WTC11 (cell line): ENCODE results near the gene METRNL. TPM values are rescaled to one million over a fixed set of nuclear protein-coding genes. Genes with fewer than 3 reads are reported as not detected.

ENCODE experiments used
- ATAC-seq: fragments of 200-7000 bp; cut with Tn5 transposase; 2 replicates; pipeline ENCODE4 v1.10.0; 2021; ENCODE audit warnings: mild to moderate bottlenecking, moderate library complexity
- CTCF ChIA-PET: fragments of 300-600 bp; sonication (Branson Sonifier 250); formaldehyde crosslinking; loops from one replicate; lab custom pipeline; 2021; ENCODE audit warnings: antibody characterized with exemption; lab: Charles Lee
- POLR2A ChIA-PET: fragments of 350-600 bp; sonication (Branson Sonifier 250); formaldehyde crosslinking; loops from one replicate; lab custom pipeline; 2021; ENCODE audit warnings: antibody characterized with exemption; lab: Charles Lee
- DNase-seq: peaks from one replicate; pipeline ENCODE4 v3.0.0; 2021; ENCODE audit warnings: low spot score
- H3K27ac Mint-ChIP-seq: 2 replicates; pipeline ENCODE4 v1.8.0; 2021; ENCODE audit warnings: mixed read lengths
- H3K27me3 Mint-ChIP-seq: 2 replicates; pipeline ENCODE4 v1.8.0; 2021; ENCODE audit warnings: low read depth, mild to moderate bottlenecking, moderate library complexity, mixed read lengths
- H3K36me3 Mint-ChIP-seq: 2 replicates; pipeline ENCODE4 v1.8.0; 2021; ENCODE audit warnings: mixed read lengths
- H3K4me1 Mint-ChIP-seq: 2 replicates; pipeline ENCODE4 v1.8.0; 2022; ENCODE audit warnings: mixed read lengths
- H3K4me3 Mint-ChIP-seq: 2 replicates; pipeline ENCODE4 v1.8.0; 2021; ENCODE audit warnings: mild to moderate bottlenecking, moderate library complexity, mixed read lengths
- H3K9me3 Mint-ChIP-seq: 2 replicates; pipeline ENCODE4 v1.8.0; 2021; ENCODE audit warnings: mixed read lengths
- AFF4 ChIP-seq: sonication (generic); formaldehyde crosslinking; IDR thresholded peaks from 2 replicates; pipeline ENCODE4 v1.8.1; 2023; ENCODE audit warnings: mild to moderate bottlenecking, missing genetic modification reagents, borderline replicate concordance
- AR ChIP-seq: fragments of 250-450 bp; sonication (Bioruptor Pico); IDR thresholded peaks from 2 replicates; pipeline ENCODE4 v1.9.0; 2021; ENCODE audit warnings: mild to moderate bottlenecking
- ATF2 ChIP-seq: sonication (generic); formaldehyde crosslinking; IDR thresholded peaks from 2 replicates; pipeline ENCODE4 v1.8.1; 2022; ENCODE audit warnings: low read depth, missing genetic modification reagents, borderline replicate concordance
- ERG ChIP-seq: fragments of 250-450 bp; sonication (Bioruptor Pico); IDR thresholded peaks from 2 replicates; pipeline ENCODE4 v1.8.0; 2021; ENCODE audit warnings: mild to moderate bottlenecking
- FOXJ3 ChIP-seq: sonication (generic); formaldehyde crosslinking; IDR thresholded peaks from 2 replicates; pipeline ENCODE4 v1.9.0; 2021; ENCODE audit warnings: missing genetic modification reagents, mild to moderate bottlenecking, borderline replicate concordance
- FOXP1 ChIP-seq: sonication (generic); formaldehyde crosslinking; IDR thresholded peaks from 2 replicates; pipeline ENCODE4 v1.8.0; 2022; ENCODE audit warnings: missing genetic modification reagents, mild to moderate bottlenecking, moderate library complexity, borderline replicate concordance
- FOXP4 ChIP-seq: sonication (generic); formaldehyde crosslinking; IDR thresholded peaks from 2 replicates; pipeline ENCODE4 v1.8.0; 2022; ENCODE audit warnings: mild to moderate bottlenecking, missing genetic modification reagents
- GABPB1 ChIP-seq: sonication (generic); formaldehyde crosslinking; IDR thresholded peaks from 2 replicates; pipeline ENCODE4 v1.8.1; 2023; ENCODE audit warnings: mild to moderate bottlenecking, missing genetic modification reagents
- HMGA2 ChIP-seq: fragments of 250-450 bp; sonication (Bioruptor Pico); IDR thresholded peaks from 2 replicates; pipeline ENCODE4 v1.4.0; 2021; ENCODE audit warnings: mild to moderate bottlenecking, moderate library complexity
- HMGXB4 ChIP-seq: sonication (generic); formaldehyde crosslinking; IDR thresholded peaks from 2 replicates; pipeline ENCODE4 v1.8.1; 2023; ENCODE audit warnings: mild to moderate bottlenecking, moderate library complexity, missing genetic modification reagents
- KAT7 ChIP-seq: sonication (generic); formaldehyde crosslinking; IDR thresholded peaks from 2 replicates; pipeline ENCODE4 v1.8.1; 2023; ENCODE audit warnings: missing genetic modification reagents, mild to moderate bottlenecking, borderline replicate concordance
- NFATC4 ChIP-seq: fragments of 250-450 bp; sonication (Bioruptor Pico); IDR thresholded peaks from 2 replicates; pipeline ENCODE4 v1.9.0; 2021; ENCODE audit warnings: mild to moderate bottlenecking
- OVOL2 ChIP-seq: fragments of 250-450 bp; sonication (Bioruptor Pico); IDR thresholded peaks from 2 replicates; pipeline ENCODE4 v1.9.0; 2021; ENCODE audit warnings: mild to moderate bottlenecking, borderline replicate concordance
- PRRX2 ChIP-seq: fragments of 250-450 bp; sonication (Bioruptor Pico); IDR thresholded peaks from 2 replicates; pipeline ENCODE4 v1.8.0; 2021; ENCODE audit warnings: mild to moderate bottlenecking
- RORB ChIP-seq: fragments of 250-450 bp; sonication (Bioruptor Pico); IDR thresholded peaks from 2 replicates; pipeline ENCODE4 v1.9.0; 2021; ENCODE audit warnings: mild to moderate bottlenecking
- TCF7 ChIP-seq: sonication (generic); formaldehyde crosslinking; IDR thresholded peaks from 2 replicates; pipeline ENCODE4 v1.8.0; 2022; ENCODE audit warnings: mild to moderate bottlenecking, low read depth, missing genetic modification reagents, moderate library complexity
- TEAD1 ChIP-seq: sonication (generic); formaldehyde crosslinking; IDR thresholded peaks from 2 replicates; pipeline ENCODE4 v1.8.0; 2022; ENCODE audit warnings: mild to moderate bottlenecking, missing genetic modification reagents
- USF1 ChIP-seq: sonication (generic); formaldehyde crosslinking; IDR thresholded peaks from 2 replicates; pipeline ENCODE4 v1.8.0; 2022; ENCODE audit warnings: mild to moderate bottlenecking, missing genetic modification reagents
- ZBTB43 ChIP-seq: sonication (generic); formaldehyde crosslinking; IDR thresholded peaks from 2 replicates; pipeline ENCODE4 v1.8.1; 2023; ENCODE audit warnings: mild to moderate bottlenecking, missing genetic modification reagents
- ZNF138 ChIP-seq: sonication (generic); formaldehyde crosslinking; conservative IDR thresholded peaks from 2 replicates; pipeline ENCODE4 v1.8.1; 2022; ENCODE audit warnings: mild to moderate bottlenecking, moderate library complexity, missing genetic modification reagents
- ZNF396 ChIP-seq: fragments of 250-450 bp; sonication (Bioruptor Pico); IDR thresholded peaks from 2 replicates; pipeline ENCODE4 v1.8.0; 2021; ENCODE audit warnings: mild to moderate bottlenecking, moderate library complexity, borderline replicate concordance
- total RNA-seq: library from RNA; stranded (reverse); gene quantifications from 3 replicates; pipeline ENCODE4 v1.2.3, GENCODE V29; 2021

METRNL gene
- total RNA-seq, 1 experiment from 2014 or later = 27.7 TPM

- no peak for TF ChIP-seq ZBTB43 (CRISPR knock-in tag)
- no peak for TF ChIP-seq AFF4 (CRISPR knock-in tag)
- no peak for TF ChIP-seq KAT7 (CRISPR knock-in tag)
- TF ChIP-seq NFATC4 = no peak
- no peak for TF ChIP-seq ATF2 (CRISPR knock-in tag)
- TF ChIP-seq TEAD1 (CRISPR knock-in tag) = no peak
- TF ChIP-seq FOXP4 (CRISPR knock-in tag) = no peak
Measured at GRCh38 chr17:83069571-83069906, 9.9 kb upstream of the METRNL start (continued).

GRCh38 chr17:83069931-83070742, 9.3 kb upstream of the METRNL start:
- Mint-ChIP-seq H3K4me1 (no peaks in the 10 kb centered on the region), H3K27ac (peak overlapping the region; percentile 57), H3K36me3 (no peaks in the 10 kb centered on the region), H3K4me3 (no peak overlapping the region), H3K9me3 (no peaks in the 10 kb centered on the region), H3K27me3 (no peaks in the 10 kb centered on the region)
- DNase-seq (no peak), ATAC-seq (no peak)
- POLR2A ChIA-PET = no interaction called here
- CTCF ChIA-PET = no interaction called here
- TF ChIP-seq HMGXB4 (CRISPR knock-in tag) (no peak), OVOL2 (CRISPR knock-in tag) (no peak), TCF7 (CRISPR knock-in tag) (no peak), FOXJ3 (CRISPR knock-in tag) (no peak), USF1 (CRISPR knock-in tag) (no peak), PRRX2 (CRISPR knock-in tag) (no peak), ZNF396 (CRISPR knock-in tag) (no peak), ZNF138 (CRISPR knock-in tag) (no peak), GABPB1 (CRISPR knock-in tag) (no peak), ERG (CRISPR knock-in tag) (no peak), HMGA2 (CRISPR knock-in tag) (no peak), FOXP1 (CRISPR knock-in tag) (no peak), RORB (CRISPR knock-in tag) (no peak), AR (CRISPR knock-in tag) (no peak)
